Retinal pigment epithelial cell (primary cell): ENCODE data around the gene NEDD4L.

Experiments
- DNase-seq: peaks from one replicate; pipeline ENCODE4 v3.0.0-alpha.2; 2010; ENCODE audit warnings: low read depth
- H3K4me3 ChIP-seq: 2 replicates; pipeline ENCODE4 v1.5.1; 2011; ENCODE audit warnings: mild to moderate bottlenecking, low read length, control low read depth, moderate library complexity
- CTCF ChIP-seq: conservative IDR thresholded peaks from 2 replicates; pipeline ENCODE4 v1.5.1; 2011; ENCODE audit warnings: low read depth, low read length, control low read depth, inconsistent platforms

The NEDD4L gene

GRCh38 chr18:58196164-58196563 is 152.1 kb downstream of the NEDD4L start:
- no peak for TF ChIP-seq CTCF
- H3K4me3 ChIP-seq = no peak overlapping the region
- DNase-seq = no peak

- no peak for TF ChIP-seq CTCF
- H3K4me3 ChIP-seq = no peak overlapping the region
- no peak for DNase-seq
Measured at GRCh38 chr18:58196881-58197872, 153.2 kb downstream of the NEDD4L start.

- TF ChIP-seq CTCF = no peak
- no peak overlapping the region for H3K4me3 ChIP-seq
- DNase-seq = no peak
Measured at GRCh38 chr18:58201268-58201667, 157.2 kb downstream of the NEDD4L start.

GRCh38 chr18:58201733-58202730 is 158.0 kb downstream of the NEDD4L start:
- H3K4me3 ChIP-seq = no peak overlapping the region
- no peak for TF ChIP-seq CTCF
- DNase-seq = no peak

GRCh38 chr18:58204776-58205442 is 160.9 kb downstream of the NEDD4L start:
- no peak for DNase-seq
- no peak overlapping the region for H3K4me3 ChIP-seq
- no peak for TF ChIP-seq CTCF

GRCh38 chr18:58205443-58206160 is 161.6 kb downstream of the NEDD4L start:
- no peak for DNase-seq
- no peak for TF ChIP-seq CTCF
- H3K4me3 ChIP-seq = no peak overlapping the region
